Loucy (cell line): ENCODE results near the gene GLP2R.

Experiments used
- CTCF ChIP-seq: fragments of 200-600 bp; sonication (generic); conservative IDR thresholded peaks from 2 replicates; pipeline ENCODE4 v1.5.1; 2014; ENCODE audit warnings: mild to moderate bottlenecking, antibody characterized with exemption, low read length
- EZH2phosphoT487 ChIP-seq: fragments of 200-600 bp; IDR thresholded peaks from 2 replicates; pipeline ENCODE4 v1.6.1; 2018; ENCODE audit warnings: antibody characterized with exemption, mild to moderate bottlenecking, moderate library complexity, borderline replicate concordance

GRCh38 chr17:9887508-9887907 lies 61.8 kb downstream of the GLP2R start:
- TF ChIP-seq CTCF (no peak), EZH2phosphoT487 (no peak)
